Fibroblast of the aortic adventitia (primary cell): ENCODE results near the gene TMEM117. TPM values are rescaled to one million over a fixed set of nuclear protein-coding genes. Genes with fewer than 3 reads are reported as not detected.

Experiments used
- DNase-seq: peaks from one replicate; pipeline ENCODE4 v3.0.0-alpha.2; 2010; ENCODE audit warnings: low read depth
- H3K4me3 ChIP-seq: 2 replicates; pipeline ENCODE4 v1.5.1; 2011; ENCODE audit warnings: low read depth, mild to moderate bottlenecking, control low read depth, low read length, moderate library complexity
- CTCF ChIP-seq: IDR thresholded peaks from 2 replicates; pipeline ENCODE4 v1.5.1; 2011; ENCODE audit warnings: mild to moderate bottlenecking, low read length, control low read depth, inconsistent platforms; ENCODE audit not compliant: insufficient read depth
- total RNA-seq: library from RNA; depleted of rRNA; stranded (reverse); fragments of >200 nt; gene quantifications from 2 replicates; pipeline ENCODE4 v1.2.3, GENCODE V29; 2012; ENCODE audit warnings: low replicate concordance

The TMEM117 gene
- total RNA-seq, 1 donor, result 9.9 TPM

- TF ChIP-seq CTCF, result no peak
- no peak overlapping the region for H3K4me3 ChIP-seq
- DNase-seq, result peak; percentile 4
Observed at GRCh38 chr12:44223736-44224135, 387.9 kb downstream of the TMEM117 start.

GRCh38 chr12:44224399-44225148, 388.7 kb downstream of the TMEM117 start:
- H3K4me3 ChIP-seq, result no peak overlapping the region
- no peak for DNase-seq
- TF ChIP-seq CTCF, result no peak

GRCh38 chr12:44225149-44225510, 389.2 kb downstream of the TMEM117 start:
- DNase-seq, result peak; percentile 26
- no peak for TF ChIP-seq CTCF
- no peak overlapping the region for H3K4me3 ChIP-seq

GRCh38 chr12:44227616-44228015, 391.7 kb downstream of the TMEM117 start:
- TF ChIP-seq CTCF, result no peak
- no peak for DNase-seq
- H3K4me3 ChIP-seq, result no peak overlapping the region

- DNase-seq, result no peak
- H3K4me3 ChIP-seq, result no peak overlapping the region
- TF ChIP-seq CTCF, result no peak
Observed at GRCh38 chr12:44229846-44230245, 394.0 kb downstream of the TMEM117 start.

GRCh38 chr12:44235674-44236073, 399.8 kb downstream of the TMEM117 start:
- DNase-seq, result no peak
- no peak overlapping the region for H3K4me3 ChIP-seq
- TF ChIP-seq CTCF, result no peak

- H3K4me3 ChIP-seq, result no peak overlapping the region
- DNase-seq, result no peak
- no peak for TF ChIP-seq CTCF
Observed at GRCh38 chr12:44240186-44240585, 404.3 kb downstream of the TMEM117 start.
